Fibroblast of lung (primary cell): ENCODE data around the gene PHACTR2.

ENCODE experiments used
- CTCF ChIP-seq, 2 donors: IDR thresholded peaks in 1 of 2; conservative IDR thresholded peaks in 1 of 2; 1 replicate in 1 of 2; 2 replicates in 1 of 2; pipeline ENCODE4 v1.5.1; 2011 to 2012; ENCODE audit warnings: low read length in 2 of 2, control low read depth in 1 of 2, inconsistent platforms in 1 of 2, low read depth in 1 of 2, mild to moderate bottlenecking in 1 of 2
- EZH2 ChIP-seq: IDR thresholded peaks from 2 replicates; pipeline ENCODE4 v1.5.1; 2012; ENCODE audit warnings: low read length, control low read depth, mild to moderate bottlenecking; ENCODE audit errors: missing control alignments

GRCh38 chr6:143743301-143744166 lies 65.8 kb downstream of the PHACTR2 start:
- TF ChIP-seq CTCF (conservative IDR thresholded peaks at IDR 0.05 in 1 of 2, IDR thresholded peaks at IDR 0.05 in 1 of 2; ENCODE audit: low read depth in 1 of 2, low read length in 2 of 2) (no peak), EZH2 (no peak)
